Skin epidermis (tissue), 12 donors: ENCODE results near the gene RAPGEF2.
"Not testable (repeated sequence)": the region's sequence is repeated elsewhere in the genome, so short reads cannot be mapped to it uniquely, and the experiment has no call there.

Experiments used
- H3K27ac ChIP-seq, 21 experiments: fragments of 200-600 bp; sonication (generic) in 11 of 21; one replicate each; pipeline ENCODE4 v1.5.0; 2020; ENCODE audit warnings: mild to moderate bottlenecking in 3 of 21, inconsistent platforms in 2 of 21, moderate library complexity in 2 of 21
- H3K4me3 ChIP-seq, 7 experiments: fragments of 200-600 bp; sonication (generic) in 2 of 7; one replicate each; pipeline ENCODE4 v1.5.0; 2020; ENCODE audit warnings: inconsistent platforms in 2 of 7, mild to moderate bottlenecking in 2 of 7, moderate library complexity in 1 of 7

Gene RAPGEF2

GRCh38 chr4:159287767-159288166, 184.9 kb downstream of the RAPGEF2 start:
- H3K4me3 ChIP-seq = no peak overlapping the region
- H3K27ac ChIP-seq = no peak overlapping the region

GRCh38 chr4:159289682-159290081, 186.8 kb downstream of the RAPGEF2 start:
- Histone ChIP-seq H3K4me3 (no peak overlapping the region), H3K27ac (no peak overlapping the region)

- H3K4me3 ChIP-seq = no peak overlapping the region
These were observed 187.6 kb downstream of the RAPGEF2 start for GRCh38 chr4:159290321-159291030.

GRCh38 chr4:159291176-159291575, 188.3 kb downstream of the RAPGEF2 start:
- Histone ChIP-seq H3K4me3 (no peak overlapping the region), H3K27ac (no peak overlapping the region)

More at GRCh38 chr4:159290321-159291030, 187.6 kb downstream of the RAPGEF2 start:
- no peak overlapping the region for H3K27ac ChIP-seq

- Histone ChIP-seq H3K4me3 (no peak overlapping the region), H3K27ac (no peak overlapping the region)
These were observed 189.4 kb downstream of the RAPGEF2 start for GRCh38 chr4:159292137-159292896.

GRCh38 chr4:159293811-159294515, 191.1 kb downstream of the RAPGEF2 start:
- H3K27ac ChIP-seq = no peak overlapping the region
- no peak overlapping the region for H3K4me3 ChIP-seq

- no peak overlapping the region for H3K27ac ChIP-seq
- H3K4me3 ChIP-seq = no peak overlapping the region
These were observed 193.2 kb downstream of the RAPGEF2 start for GRCh38 chr4:159296061-159296460.

- Histone ChIP-seq H3K27ac (peak overlapping the region in 1 of 21 experiments; percentile 41), H3K4me3 (no peak overlapping the region)
These were observed 194.2 kb downstream of the RAPGEF2 start for GRCh38 chr4:159297091-159297490.

GRCh38 chr4:159298502-159298901, 195.6 kb downstream of the RAPGEF2 start:
- peak overlapping the region in 2 of 7 experiments; percentile 6 to 30 for H3K4me3 ChIP-seq
- peak overlapping the region in 14 of 21 experiments; percentile 9 to 78 (median 50) for H3K27ac ChIP-seq

GRCh38 chr4:159303435-159303834, 200.6 kb downstream of the RAPGEF2 start:
- Histone ChIP-seq H3K4me3 (no peak overlapping the region), H3K27ac (no peak overlapping the region)

GRCh38 chr4:159305129-159305528, 202.2 kb downstream of the RAPGEF2 start:
- Histone ChIP-seq H3K27ac (no peak overlapping the region), H3K4me3 (no peak overlapping the region)

GRCh38 chr4:159307929-159308328, 205.1 kb downstream of the RAPGEF2 start:
- no peak overlapping the region for H3K4me3 ChIP-seq
- H3K27ac ChIP-seq = no peak overlapping the region

GRCh38 chr4:159308566-159309340, 205.9 kb downstream of the RAPGEF2 start:
- H3K4me3 ChIP-seq = no peak overlapping the region
- peak overlapping the region in 1 of 21 experiments; percentile 44 for H3K27ac ChIP-seq

- Histone ChIP-seq H3K4me3 (no peak overlapping the region), H3K27ac (no peak overlapping the region)
These were observed 209.4 kb downstream of the RAPGEF2 start for GRCh38 chr4:159312236-159312635.

GRCh38 chr4:159315879-159316278, 213.0 kb downstream of the RAPGEF2 start:
- H3K4me3 ChIP-seq, H3K27ac ChIP-seq: not testable (repeated sequence)

GRCh38 chr4:159317203-159317602, 214.3 kb downstream of the RAPGEF2 start:
- no peak overlapping the region for H3K4me3 ChIP-seq
- H3K27ac ChIP-seq = no peak overlapping the region

GRCh38 chr4:159319027-159319426, 216.1 kb downstream of the RAPGEF2 start:
- no peak overlapping the region for H3K4me3 ChIP-seq
- H3K27ac ChIP-seq = no peak overlapping the region

GRCh38 chr4:159326480-159326879, 223.6 kb downstream of the RAPGEF2 start:
- Histone ChIP-seq H3K27ac (no peak overlapping the region), H3K4me3 (no peak overlapping the region)

GRCh38 chr4:159328766-159329165, 225.9 kb downstream of the RAPGEF2 start:
- Histone ChIP-seq H3K4me3 (no peak overlapping the region), H3K27ac (no peak overlapping the region)

- H3K27ac ChIP-seq = no peak overlapping the region
- H3K4me3 ChIP-seq = no peak overlapping the region
These were observed 231.6 kb downstream of the RAPGEF2 start for GRCh38 chr4:159334461-159334860.
